PFSK-1 (cell line): Measurements from ENCODE around the gene C15orf39.

ENCODE experiments used
- FOXP2 ChIP-seq: optimal IDR thresholded peaks from 2 replicates; pipeline ENCODE3; 2011; ENCODE audit warnings: borderline replicate concordance, control low read depth, inconsistent platforms; ENCODE audit not compliant: insufficient read depth; ENCODE audit errors: extremely low read length, extremely low read depth
- POLR2AphosphoS5 ChIP-seq: IDR thresholded peaks from 2 replicates; pipeline ENCODE4 v1.6.1; 2012; ENCODE audit warnings: low read depth, mild to moderate bottlenecking, control low read depth, low read length, moderate library complexity
- SIN3A ChIP-seq: IDR thresholded peaks from 2 replicates; pipeline ENCODE4 v1.6.1; 2012; ENCODE audit warnings: mild to moderate bottlenecking, low read length, moderate library complexity, borderline replicate concordance; ENCODE audit not compliant: insufficient read depth
- TAF1 ChIP-seq: IDR thresholded peaks from 2 replicates; pipeline ENCODE4 v1.6.1; 2012; ENCODE audit warnings: low read length, control low read depth, borderline replicate concordance; ENCODE audit not compliant: insufficient read depth
- TF ChIP-seq, protein P1 (sequence below), 2 experiments: IDR thresholded peaks; 2 replicates each; pipeline versions ENCODE4 v1.6.1 to v1.8.0; 2011 to 2012; ENCODE audit warnings: low read depth in 2 of 2, low read length in 2 of 2, control low read depth in 1 of 2, inconsistent platforms in 1 of 2, mild to moderate bottlenecking in 1 of 2, moderate library complexity in 1 of 2; ENCODE audit not compliant: insufficient read depth in 1 of 2

C15orf39 gene

GRCh38 chr15:75154461-75155062 is 47.1 kb upstream of the C15orf39 start:
- TF ChIP-seq TAF1 (no peak), SIN3A (no peak), FOXP2 (no peak), POLR2AphosphoS5 (no peak)
- TF ChIP-seq, protein P1, sequence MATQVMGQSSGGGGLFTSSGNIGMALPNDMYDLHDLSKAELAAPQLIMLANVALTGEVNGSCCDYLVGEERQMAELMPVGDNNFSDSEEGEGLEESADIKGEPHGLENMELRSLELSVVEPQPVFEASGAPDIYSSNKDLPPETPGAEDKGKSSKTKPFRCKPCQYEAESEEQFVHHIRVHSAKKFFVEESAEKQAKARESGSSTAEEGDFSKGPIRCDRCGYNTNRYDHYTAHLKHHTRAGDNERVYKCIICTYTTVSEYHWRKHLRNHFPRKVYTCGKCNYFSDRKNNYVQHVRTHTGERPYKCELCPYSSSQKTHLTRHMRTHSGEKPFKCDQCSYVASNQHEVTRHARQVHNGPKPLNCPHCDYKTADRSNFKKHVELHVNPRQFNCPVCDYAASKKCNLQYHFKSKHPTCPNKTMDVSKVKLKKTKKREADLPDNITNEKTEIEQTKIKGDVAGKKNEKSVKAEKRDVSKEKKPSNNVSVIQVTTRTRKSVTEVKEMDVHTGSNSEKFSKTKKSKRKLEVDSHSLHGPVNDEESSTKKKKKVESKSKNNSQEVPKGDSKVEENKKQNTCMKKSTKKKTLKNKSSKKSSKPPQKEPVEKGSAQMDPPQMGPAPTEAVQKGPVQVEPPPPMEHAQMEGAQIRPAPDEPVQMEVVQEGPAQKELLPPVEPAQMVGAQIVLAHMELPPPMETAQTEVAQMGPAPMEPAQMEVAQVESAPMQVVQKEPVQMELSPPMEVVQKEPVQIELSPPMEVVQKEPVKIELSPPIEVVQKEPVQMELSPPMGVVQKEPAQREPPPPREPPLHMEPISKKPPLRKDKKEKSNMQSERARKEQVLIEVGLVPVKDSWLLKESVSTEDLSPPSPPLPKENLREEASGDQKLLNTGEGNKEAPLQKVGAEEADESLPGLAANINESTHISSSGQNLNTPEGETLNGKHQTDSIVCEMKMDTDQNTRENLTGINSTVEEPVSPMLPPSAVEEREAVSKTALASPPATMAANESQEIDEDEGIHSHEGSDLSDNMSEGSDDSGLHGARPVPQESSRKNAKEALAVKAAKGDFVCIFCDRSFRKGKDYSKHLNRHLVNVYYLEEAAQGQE (IDR thresholded peaks at IDR 0.05; ENCODE audit: insufficient read depth in 1 of 2, low read depth in 2 of 2, low read length in 2 of 2), result no peak

- no peak for TF ChIP-seq POLR2AphosphoS5
- TF ChIP-seq FOXP2, result no peak
Measured at GRCh38 chr15:75156326-75157215, 45.1 kb upstream of the C15orf39 start.

DNA sequence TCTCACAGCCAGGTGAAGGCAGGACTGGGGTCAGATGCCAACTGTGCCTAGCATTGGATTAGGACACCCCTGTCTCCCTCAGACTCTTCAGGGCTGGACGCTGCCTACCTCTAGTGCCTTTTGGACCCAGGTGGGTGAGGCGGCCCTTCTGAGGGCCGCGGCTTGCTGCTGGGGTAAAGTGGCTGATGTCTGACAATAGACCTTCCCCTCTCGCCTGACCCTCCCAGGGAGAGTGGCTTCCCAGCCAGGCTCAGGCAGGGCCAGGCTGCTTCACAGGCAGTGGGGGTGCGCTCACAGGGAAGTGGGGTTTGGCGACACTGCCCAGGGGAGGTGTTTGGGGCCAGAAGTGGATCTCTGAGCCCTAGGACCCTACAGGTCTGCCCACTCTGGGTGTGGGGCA is 43.3 kb upstream of the C15orf39 start:
- TF ChIP-seq FOXP2 (no peak), TAF1 (no peak), SIN3A (no peak), POLR2AphosphoS5 (no peak)
- TF ChIP-seq, protein P1 (IDR thresholded peaks at IDR 0.05; ENCODE audit: insufficient read depth in 1 of 2, low read depth in 2 of 2, low read length in 2 of 2), result no peak

DNA sequence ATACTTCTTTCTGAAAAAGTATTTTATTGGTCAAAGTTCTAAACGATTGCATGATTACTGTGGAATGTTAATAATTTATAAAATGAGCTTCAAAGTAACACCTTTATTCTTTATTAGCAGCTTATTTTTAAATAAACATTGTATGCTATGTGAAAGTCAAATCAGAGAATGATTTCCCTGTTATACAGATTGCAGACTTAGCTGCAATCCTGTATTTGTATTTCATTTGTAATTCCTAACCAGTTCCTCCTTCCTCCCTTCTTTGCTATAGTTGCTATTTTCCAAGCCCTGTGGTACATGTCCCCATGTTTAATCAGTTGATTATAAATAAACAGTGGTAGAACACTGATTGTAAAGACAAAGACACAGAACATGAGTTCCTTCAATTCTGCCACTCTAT is 42.4 kb upstream of the C15orf39 start:
- TF ChIP-seq POLR2AphosphoS5 (no peak), SIN3A (no peak), FOXP2 (no peak), TAF1 (no peak)
- TF ChIP-seq, protein P1 (IDR thresholded peaks at IDR 0.05; ENCODE audit: insufficient read depth in 1 of 2, low read depth in 2 of 2, low read length in 2 of 2), result no peak

DNA sequence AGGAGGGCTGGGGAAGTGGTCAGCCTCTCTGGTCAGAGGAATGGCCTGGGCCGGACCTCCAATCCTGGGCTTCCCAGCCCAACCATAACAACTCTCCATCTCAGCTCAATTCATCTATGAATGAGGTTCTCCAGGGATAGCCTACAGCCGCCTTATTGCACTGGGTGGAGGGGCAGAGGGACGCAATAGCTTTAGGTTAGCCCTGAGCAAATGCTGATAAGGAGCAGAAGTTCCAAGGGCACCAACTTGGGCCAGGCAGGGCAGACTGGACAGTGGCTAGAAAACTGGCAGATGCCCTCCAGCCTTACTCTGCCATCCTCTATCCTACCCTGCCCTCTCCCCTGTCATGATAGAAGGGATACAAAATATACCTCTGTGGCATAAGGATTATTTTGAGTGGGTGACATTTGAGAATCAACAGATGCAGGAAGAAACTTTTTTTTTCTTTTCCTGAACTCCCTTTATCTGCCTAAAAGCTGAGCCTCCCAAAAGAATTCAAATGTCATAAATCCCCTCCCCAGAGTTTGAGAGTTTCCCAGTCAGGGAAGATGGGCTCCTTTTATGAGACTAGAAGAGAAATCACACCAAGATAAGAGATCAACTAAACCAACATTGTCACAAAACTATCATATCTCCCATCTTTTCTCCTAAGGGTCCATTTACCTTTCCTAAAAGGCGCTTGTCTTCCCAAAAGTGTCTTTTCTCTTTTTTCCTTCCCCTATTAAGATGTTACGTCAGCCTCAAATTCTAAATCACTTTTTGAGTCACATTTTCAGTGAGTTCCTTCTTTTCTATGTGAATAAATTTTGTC is 40.4 kb upstream of the C15orf39 start:
- TF ChIP-seq SIN3A, result no peak
- TF ChIP-seq, protein P1 (IDR thresholded peaks at IDR 0.05; ENCODE audit: insufficient read depth in 1 of 2, low read depth in 2 of 2, low read length in 2 of 2), result no peak
- no peak for TF ChIP-seq TAF1
- TF ChIP-seq POLR2AphosphoS5, result no peak
- TF ChIP-seq FOXP2, result no peak
